ENCODE results near the gene GAS2.

GAS2 gene

GRCh38 chr11:22859756-22860155 lies 193.3 kb downstream of the GAS2 start:
- DNase-seq (ENCODE audit: extremely low read depth, low read depth): no peak
- no peak for TF ChIP-seq CTCF (IDR thresholded peaks at IDR 0.05; ENCODE audit: low read depth, low read length)

- TF ChIP-seq CTCF (IDR thresholded peaks at IDR 0.05; ENCODE audit: low read depth, low read length): no peak
- DNase-seq (ENCODE audit: extremely low read depth, low read depth): no peak
Observed at GRCh38 chr11:22860241-22860640, 193.8 kb downstream of the GAS2 start, which contains the start of gene CCDC179. Gene CCDC179 (minus strand): TSS chr11:22860474. CDS start chr11:22860421, 53 bp downstream.

Data from AG09319 (cell line).